ENCODE measurements around the gene UBIAD1. TPM values are rescaled to one million over a fixed set of nuclear protein-coding genes. Genes with fewer than 3 reads are reported as not detected.

The UBIAD1 gene
- total and polyA plus RNA-seq, 2 of the 13 experiments (the other 11 are each of a cell fraction or from before 2014, with no cell fraction given), result 16.9 to 20.4 TPM

DNA sequence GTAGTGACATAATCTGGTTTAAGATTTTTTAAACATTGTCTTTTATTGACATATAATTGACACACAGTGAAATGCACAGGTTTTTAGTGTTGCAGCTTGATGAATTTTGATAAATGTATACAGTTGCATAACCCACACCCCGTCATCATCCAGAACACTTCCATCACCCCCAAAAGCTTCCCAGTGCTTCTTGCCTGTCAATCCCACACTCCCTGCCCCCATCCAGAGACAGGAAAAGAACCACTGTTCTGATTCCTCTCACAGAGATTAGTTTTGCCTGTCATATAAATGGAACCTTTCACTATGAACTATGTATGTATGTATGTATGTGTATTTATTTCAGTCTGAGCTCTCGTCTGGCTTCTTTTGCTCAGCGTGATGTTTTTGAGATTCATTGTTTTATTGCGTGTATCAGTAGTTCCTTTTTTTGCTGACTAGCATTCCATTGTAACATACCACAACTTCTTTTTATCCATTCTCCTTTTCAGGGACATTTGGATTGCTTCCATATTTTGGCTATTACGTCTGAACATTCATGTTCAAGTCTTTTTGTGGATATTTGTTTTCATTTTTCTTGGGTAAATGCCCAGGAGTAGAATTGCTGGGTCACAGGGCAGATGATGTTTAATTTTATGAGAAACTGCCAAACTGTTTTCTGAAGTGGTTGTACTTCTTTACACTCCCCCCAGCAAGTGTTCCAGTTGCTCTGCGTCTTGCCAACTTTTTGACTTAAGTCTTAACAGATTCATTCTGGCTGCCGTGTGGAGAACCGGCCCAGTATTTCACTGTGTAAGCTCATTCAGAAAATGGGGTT lies 8.7 kb downstream of the UBIAD1 start:
- ATAC-seq (no peak), DNase-seq (ENCODE audit: low spot score) (no peak), FAIRE-seq (no peak)
- Histone ChIP-seq H3K27me3 (ENCODE audit: control insufficient read depth in 1 of 2, insufficient read depth in 2 of 2, low read length in 2 of 2) (no peaks in the 10 kb centered on the region), H3K79me2 (ENCODE audit: insufficient read depth, low read length) (peaks cover 12% of the 10 kb centered on the region), H3K4me2 (ENCODE audit: low read depth, low read length) (no peak overlapping the region), H3K4me3 (replicated peaks in 1 of 3; ENCODE audit: insufficient read depth in 1 of 3, low read depth in 2 of 3, low read length in 3 of 3) (no peak overlapping the region), H3K27ac (ENCODE audit: extremely low read length, insufficient read depth, low read length) (no peak overlapping the region), H3K9me3 (ENCODE audit: low read length) (no peaks in the 10 kb centered on the region), H2AFZ (ENCODE audit: low read length) (no peak overlapping the region), H3K4me1 (ENCODE audit: insufficient read depth, low read length) (no peaks in the 10 kb centered on the region), H3K9ac (ENCODE audit: insufficient read depth, low read depth, low read length) (no peak overlapping the region), H4K20me1 (ENCODE audit: insufficient read depth, low read length) (no peaks in the 10 kb centered on the region), H3K36me3 (replicated peaks in 1 of 2; ENCODE audit: control insufficient read depth in 1 of 2, insufficient read depth in 2 of 2, low read length in 2 of 2) (peaks cover 24 to 45% of the 10 kb centered on the region in 2 experiments)
- ChIA-PET POLR2A (interaction anchor here (1.2 to 5.6 kb wide), 2 partner anchors 9 kb away, joined by 6 to 20 read pairs; partner anchors contain the start of gene UBIAD1), CTCF (ENCODE audit: low intra/inter-chr PET ratio, low total read pairs) (no interaction called here)
- BruUV-seq (replicated peaks), result no TSS peak
- in situ Hi-C loops (cut with HindIII; ENCODE audit: extremely low pct_ligation_motif_present, low pct_unique_long_range_greater_than_20kb), result no loop called here
- TF ChIP-seq MAFK (conservative IDR thresholded peaks at IDR 0.05 in 1 of 2, IDR thresholded peaks at IDR 0.05 in 1 of 2; ENCODE audit: low read length in 2 of 2), result peak; percentile 14 to 40; a peak in 3 of 4 replicates
- peak; percentile 28; the same call in 1 of the 2 replicates for TF ChIP-seq MAFF (IDR thresholded peaks at IDR 0.05; ENCODE audit: low read depth, low read length)
- TF ChIP-seq, protein P1, sequence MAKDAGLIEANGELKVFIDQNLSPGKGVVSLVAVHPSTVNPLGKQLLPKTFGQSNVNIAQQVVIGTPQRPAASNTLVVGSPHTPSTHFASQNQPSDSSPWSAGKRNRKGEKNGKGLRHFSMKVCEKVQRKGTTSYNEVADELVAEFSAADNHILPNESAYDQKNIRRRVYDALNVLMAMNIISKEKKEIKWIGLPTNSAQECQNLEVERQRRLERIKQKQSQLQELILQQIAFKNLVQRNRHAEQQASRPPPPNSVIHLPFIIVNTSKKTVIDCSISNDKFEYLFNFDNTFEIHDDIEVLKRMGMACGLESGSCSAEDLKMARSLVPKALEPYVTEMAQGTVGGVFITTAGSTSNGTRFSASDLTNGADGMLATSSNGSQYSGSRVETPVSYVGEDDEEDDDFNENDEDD (CRISPR knock-in tag; IDR thresholded peaks at IDR 0.05; ENCODE audit: borderline replicate concordance), result no peak
- intact Hi-C loops (cut with micrococcal nuclease; ENCODE audit: unreplicated experiment), result no loop called here
- WGBS (ENCODE audit: low lambda C conversion rate), result 99% methylated on average over 8 of the region's 8 CpGs

DNA sequence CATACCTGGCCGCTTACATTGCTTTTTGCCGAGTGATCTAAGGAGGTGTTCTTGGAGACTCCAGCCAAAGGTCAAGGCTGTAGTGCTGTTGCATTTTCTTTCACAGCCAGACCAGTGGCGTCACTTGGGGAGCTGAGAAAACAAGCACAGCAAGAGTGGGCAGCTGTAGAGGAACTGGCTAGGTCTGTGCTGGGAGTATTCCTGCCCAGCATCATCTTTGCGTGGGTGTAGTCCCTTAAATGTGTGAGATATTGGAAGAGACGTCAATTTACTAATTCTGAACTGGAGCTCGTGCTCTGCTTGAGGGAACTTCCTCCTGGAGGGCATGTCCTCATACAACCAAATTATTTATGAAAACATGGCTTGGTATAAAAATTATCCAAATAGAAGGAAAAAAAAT lies 10.2 kb downstream of the UBIAD1 start:
- Histone ChIP-seq H3K4me3 (replicated peaks in 1 of 3; ENCODE audit: insufficient read depth in 1 of 3, low read depth in 2 of 3, low read length in 3 of 3) (no peak overlapping the region), H3K27me3 (ENCODE audit: control insufficient read depth in 1 of 2, insufficient read depth in 2 of 2, low read length in 2 of 2) (no peaks in the 10 kb centered on the region), H3K36me3 (replicated peaks in 1 of 2; ENCODE audit: control insufficient read depth in 1 of 2, insufficient read depth in 2 of 2, low read length in 2 of 2) (peaks cover 28 to 55% of the 10 kb centered on the region in 2 experiments), H3K9me3 (ENCODE audit: low read length) (no peaks in the 10 kb centered on the region), H3K4me1 (ENCODE audit: insufficient read depth, low read length) (no peaks in the 10 kb centered on the region), H3K4me2 (ENCODE audit: low read depth, low read length) (no peak overlapping the region), H3K79me2 (ENCODE audit: insufficient read depth, low read length) (peaks cover 12% of the 10 kb centered on the region), H3K27ac (ENCODE audit: extremely low read length, insufficient read depth, low read length) (no peak overlapping the region), H3K9ac (ENCODE audit: insufficient read depth, low read depth, low read length) (no peak overlapping the region), H4K20me1 (ENCODE audit: insufficient read depth, low read length) (no peaks in the 10 kb centered on the region), H2AFZ (ENCODE audit: low read length) (no peak overlapping the region)
- BruUV-seq (replicated peaks), result no TSS peak
- ChIA-PET POLR2A (interaction anchor here (1.1 to 5.6 kb wide), 2 partner anchors 10 to 16 kb away, joined by 3 to 20 read pairs; partner anchors contain the start of gene UBIAD1), CTCF (ENCODE audit: low intra/inter-chr PET ratio, low total read pairs) (no interaction called here)
- intact Hi-C loops (cut with micrococcal nuclease; ENCODE audit: unreplicated experiment), result no loop called here
- no peak for ATAC-seq
- no peak for FAIRE-seq
- in situ Hi-C loops (cut with HindIII; ENCODE audit: extremely low pct_ligation_motif_present, low pct_unique_long_range_greater_than_20kb), result no loop called here
- DNase-seq (ENCODE audit: low spot score), result no peak
- WGBS (ENCODE audit: low lambda C conversion rate), result 97% methylated on average over 6 of the region's 6 CpGs
- no peak for TF ChIP-seq ZSCAN12 (CRISPR knock-in tag; IDR thresholded peaks at IDR 0.05)
- TF ChIP-seq ZNF326 (CRISPR knock-in tag; IDR thresholded peaks at IDR 0.05; ENCODE audit: borderline replicate concordance), result no peak
- no peak for TF ChIP-seq SRF (IDR thresholded peaks at IDR 0.05; ENCODE audit: low read depth, low read length)
- no peak for TF ChIP-seq ATM (IDR thresholded peaks at IDR 0.05; ENCODE audit: borderline replicate concordance)
- TF ChIP-seq, protein P2, sequence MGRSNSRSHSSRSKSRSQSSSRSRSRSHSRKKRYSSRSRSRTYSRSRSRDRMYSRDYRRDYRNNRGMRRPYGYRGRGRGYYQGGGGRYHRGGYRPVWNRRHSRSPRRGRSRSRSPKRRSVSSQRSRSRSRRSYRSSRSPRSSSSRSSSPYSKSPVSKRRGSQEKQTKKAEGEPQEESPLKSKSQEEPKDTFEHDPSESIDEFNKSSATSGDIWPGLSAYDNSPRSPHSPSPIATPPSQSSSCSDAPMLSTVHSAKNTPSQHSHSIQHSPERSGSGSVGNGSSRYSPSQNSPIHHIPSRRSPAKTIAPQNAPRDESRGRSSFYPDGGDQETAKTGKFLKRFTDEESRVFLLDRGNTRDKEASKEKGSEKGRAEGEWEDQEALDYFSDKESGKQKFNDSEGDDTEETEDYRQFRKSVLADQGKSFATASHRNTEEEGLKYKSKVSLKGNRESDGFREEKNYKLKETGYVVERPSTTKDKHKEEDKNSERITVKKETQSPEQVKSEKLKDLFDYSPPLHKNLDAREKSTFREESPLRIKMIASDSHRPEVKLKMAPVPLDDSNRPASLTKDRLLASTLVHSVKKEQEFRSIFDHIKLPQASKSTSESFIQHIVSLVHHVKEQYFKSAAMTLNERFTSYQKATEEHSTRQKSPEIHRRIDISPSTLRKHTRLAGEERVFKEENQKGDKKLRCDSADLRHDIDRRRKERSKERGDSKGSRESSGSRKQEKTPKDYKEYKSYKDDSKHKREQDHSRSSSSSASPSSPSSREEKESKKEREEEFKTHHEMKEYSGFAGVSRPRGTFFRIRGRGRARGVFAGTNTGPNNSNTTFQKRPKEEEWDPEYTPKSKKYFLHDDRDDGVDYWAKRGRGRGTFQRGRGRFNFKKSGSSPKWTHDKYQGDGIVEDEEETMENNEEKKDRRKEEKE (IDR thresholded peaks at IDR 0.05), result no peak

Data from HepG2 (cell line).